ENCODE results near the gene MAN1C1. TPM values are rescaled to one million over a fixed set of nuclear protein-coding genes. Genes with fewer than 3 reads are reported as not detected.

The MAN1C1 gene
- total and polyA plus RNA-seq, 4 donors = 4.6 to 14.7 (median 13.1) TPM

- Histone ChIP-seq H3K27me3 (ENCODE audit: control insufficient read depth in 3 of 3, insufficient read depth in 3 of 3, low read length in 2 of 3) (no peaks in the 10 kb centered on the region), H3K4me1 (ENCODE audit: control insufficient read depth in 5 of 5, insufficient read depth in 5 of 5, low read length in 5 of 5) (peaks cover 6 to 35% (median 21%) of the 10 kb centered on the region in 5 donors), H3K4me3 (peak overlapping the region; percentile 81), H3K9me3 (ENCODE audit: control insufficient read depth in 4 of 4, insufficient read depth in 3 of 4, low read length in 3 of 4) (no peaks in the 10 kb centered on the region), H3K27ac (ENCODE audit: low read depth in 1 of 2, low read length in 1 of 2) (peak overlapping the region; percentile 89 to 90), H3K9ac (ENCODE audit: insufficient read depth in 1 of 2, low read length in 2 of 2) (peak overlapping the region; percentile 59 to 83), H3K36me3 (ENCODE audit: control insufficient read depth in 4 of 4, insufficient read depth in 4 of 4, low read length in 4 of 4) (peaks cover 0 to 12% (median 4%) of the 10 kb centered on the region in 4 donors)
- DNase-seq = peak in 2 of 3 donors; percentile 45 to 50
- ATAC-seq (ENCODE audit: insufficient read depth, low FRiP score) = peak; percentile 51
- TF ChIP-seq CTCF (IDR thresholded peaks at IDR 0.05; ENCODE audit: control extremely low read depth, extremely low read depth) = no peak
- 1% methylated on average over 64 to 67 of the region's 67 CpGs for WGBS, 2 donors
These were observed 203.9 kb downstream of the MAN1C1 start for GRCh38 chr1:25820247-25821111.

DNA sequence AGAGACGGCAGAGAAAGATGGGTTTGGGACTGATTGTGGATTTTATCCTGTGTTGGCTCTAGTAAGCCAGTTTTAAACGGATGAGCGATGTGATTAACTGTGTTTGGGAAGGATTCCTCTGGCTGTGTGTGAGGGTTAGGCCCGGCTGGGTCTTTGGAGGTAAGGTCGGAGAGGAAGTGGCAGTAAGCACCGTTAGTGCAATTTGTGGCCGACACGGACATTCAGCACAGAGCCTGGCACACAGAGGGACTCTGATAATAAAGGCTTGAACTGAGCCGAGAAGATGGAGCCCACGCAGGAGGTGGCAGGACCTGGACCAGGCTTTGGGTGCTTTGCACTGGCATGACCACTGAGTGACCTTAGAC, 204.5 kb downstream of the MAN1C1 start:
- H3K4me3 ChIP-seq = peak overlapping the region; percentile 81
- peak overlapping the region; percentile 59 to 83 for H3K9ac ChIP-seq (ENCODE audit: insufficient read depth in 1 of 2, low read length in 2 of 2)
- H3K27me3 ChIP-seq (ENCODE audit: control insufficient read depth in 3 of 3, insufficient read depth in 3 of 3, low read length in 2 of 3) = no peaks in the 10 kb centered on the region
- no peak for DNase-seq
- no peak for TF ChIP-seq CTCF (IDR thresholded peaks at IDR 0.05; ENCODE audit: control extremely low read depth, extremely low read depth)
- H3K9me3 ChIP-seq (ENCODE audit: control insufficient read depth in 4 of 4, insufficient read depth in 3 of 4, low read length in 3 of 4) = no peaks in the 10 kb centered on the region
- H3K27ac ChIP-seq (ENCODE audit: low read depth in 1 of 2, low read length in 1 of 2) = peak overlapping the region; percentile 89 to 90
- peaks cover 6 to 35% (median 21%) of the 10 kb centered on the region in 5 donors for H3K4me1 ChIP-seq (ENCODE audit: control insufficient read depth in 5 of 5, insufficient read depth in 5 of 5, low read length in 5 of 5)
- peaks cover 0 to 9% (median 6%) of the 10 kb centered on the region in 4 donors for H3K36me3 ChIP-seq (ENCODE audit: control insufficient read depth in 4 of 4, insufficient read depth in 4 of 4, low read length in 4 of 4)
- WGBS, 2 donors = 24 to 31% methylated on average over 10 of the region's 10 CpGs
- ATAC-seq (ENCODE audit: insufficient read depth, low FRiP score) = no peak

DNA sequence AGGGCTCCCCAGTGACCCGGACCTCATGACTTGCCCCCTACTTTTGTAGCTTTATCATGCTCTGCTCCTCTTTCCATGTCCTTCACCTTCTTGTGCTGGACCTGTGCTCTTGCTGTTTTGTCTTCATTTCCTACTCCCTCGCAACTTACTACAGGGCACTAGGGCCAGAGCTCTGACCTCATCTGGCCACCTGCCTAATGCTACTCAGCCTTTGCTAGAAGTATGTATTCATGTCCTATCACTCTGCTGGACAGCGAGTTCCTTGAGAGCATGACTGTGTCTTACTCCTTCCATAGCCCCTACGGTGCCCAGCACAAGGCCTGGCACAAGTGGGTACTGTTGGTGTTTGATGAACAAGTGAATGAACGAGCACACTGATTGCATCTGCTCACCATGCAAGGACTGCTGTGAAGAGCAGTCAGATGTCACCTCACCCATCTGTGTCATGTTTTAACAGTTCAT, 205.1 kb downstream of the MAN1C1 start:
- no peaks in the 10 kb centered on the region for H3K9me3 ChIP-seq (ENCODE audit: control insufficient read depth in 4 of 4, insufficient read depth in 3 of 4, low read length in 3 of 4)
- H3K36me3 ChIP-seq (ENCODE audit: control insufficient read depth in 4 of 4, insufficient read depth in 4 of 4, low read length in 4 of 4) = peaks cover 0 to 14% (median 9%) of the 10 kb centered on the region in 4 donors
- DNase-seq = no peak
- H3K27ac ChIP-seq (ENCODE audit: low read depth in 1 of 2, low read length in 1 of 2) = peak overlapping the region in 1 of 2 donors; percentile 37
- H3K27me3 ChIP-seq (ENCODE audit: control insufficient read depth in 3 of 3, insufficient read depth in 3 of 3, low read length in 2 of 3) = no peaks in the 10 kb centered on the region
- peak overlapping the region; percentile 1 to 59 for H3K9ac ChIP-seq (ENCODE audit: insufficient read depth in 1 of 2, low read length in 2 of 2)
- H3K4me1 ChIP-seq (ENCODE audit: control insufficient read depth in 5 of 5, insufficient read depth in 5 of 5, low read length in 5 of 5) = peaks cover 6 to 35% (median 21%) of the 10 kb centered on the region in 5 donors
- TF ChIP-seq CTCF (IDR thresholded peaks at IDR 0.05; ENCODE audit: control extremely low read depth, extremely low read depth) = no peak
- 64 to 76% methylated on average over 5 of the region's 5 CpGs for WGBS, 2 donors
- H3K4me3 ChIP-seq = no peak overlapping the region
- ATAC-seq (ENCODE audit: insufficient read depth, low FRiP score) = no peak
